Measurements from ENCODE around the gene ZSWIM5. TPM values are rescaled to one million over a fixed set of nuclear protein-coding genes. Genes with fewer than 3 reads are reported as not detected.
"Not testable (repeated sequence)": the region's sequence is repeated elsewhere in the genome, so short reads cannot be mapped to it uniquely, and the experiment has no call there.

ZSWIM5 gene
- total RNA-seq, 1 donor from 2014 or later, result 0.79 TPM

DNA sequence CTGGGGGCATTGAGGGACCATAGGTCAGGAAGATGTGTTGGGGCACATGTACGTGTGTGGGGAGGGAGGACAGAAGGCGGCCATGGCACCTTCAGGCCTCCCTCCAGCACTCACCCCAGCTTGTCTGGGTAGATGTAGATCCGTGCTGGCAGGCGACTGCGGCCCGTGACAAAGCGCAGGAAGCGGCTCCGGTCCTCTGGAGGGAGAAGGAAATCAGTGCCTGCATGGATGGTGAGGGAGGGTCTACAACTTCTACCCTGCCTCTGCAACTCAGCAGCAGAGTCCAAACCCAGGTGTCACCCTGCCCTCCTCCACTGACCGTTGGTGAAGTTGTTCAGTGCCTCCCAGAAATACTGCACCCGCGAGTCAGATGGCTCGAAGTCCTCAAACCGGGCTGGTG, 202.7 kb downstream of the ZSWIM5 start:
- H2AFZ ChIP-seq (ENCODE audit: low read depth, low read length), result no peak overlapping the region
- Mint-ChIP-seq H3K27me3 (ENCODE audit: low read depth, unreplicated experiment) (no peaks in the 10 kb centered on the region), H3K27ac (ENCODE audit: unreplicated experiment) (no peak overlapping the region), H3K9me3 (ENCODE audit: unreplicated experiment) (no peaks in the 10 kb centered on the region), H3K4me3 (ENCODE audit: unreplicated experiment) (no peak overlapping the region), H3K4me1 (ENCODE audit: low read depth, unreplicated experiment) (no peaks in the 10 kb centered on the region), H3K36me3 (ENCODE audit: low read depth, unreplicated experiment) (peaks cover 24% of the 10 kb centered on the region)
- H3K4me1 ChIP-seq (ENCODE audit: insufficient read depth, low read length), result no peaks in the 10 kb centered on the region
- FAIRE-seq (no peak), DNase-seq (ENCODE audit: low read depth) (no peak)
- H3K4me2 ChIP-seq (ENCODE audit: low read length), result no peak overlapping the region
- no peaks in the 10 kb centered on the region for H3K79me2 ChIP-seq (ENCODE audit: insufficient read depth, low read length)
- H3K9ac ChIP-seq (ENCODE audit: low read length), result no peak overlapping the region
- no peak for TF ChIP-seq EZH2 (IDR thresholded peaks at IDR 0.05; ENCODE audit: insufficient read depth, low read length)
- TF ChIP-seq, protein P1, sequence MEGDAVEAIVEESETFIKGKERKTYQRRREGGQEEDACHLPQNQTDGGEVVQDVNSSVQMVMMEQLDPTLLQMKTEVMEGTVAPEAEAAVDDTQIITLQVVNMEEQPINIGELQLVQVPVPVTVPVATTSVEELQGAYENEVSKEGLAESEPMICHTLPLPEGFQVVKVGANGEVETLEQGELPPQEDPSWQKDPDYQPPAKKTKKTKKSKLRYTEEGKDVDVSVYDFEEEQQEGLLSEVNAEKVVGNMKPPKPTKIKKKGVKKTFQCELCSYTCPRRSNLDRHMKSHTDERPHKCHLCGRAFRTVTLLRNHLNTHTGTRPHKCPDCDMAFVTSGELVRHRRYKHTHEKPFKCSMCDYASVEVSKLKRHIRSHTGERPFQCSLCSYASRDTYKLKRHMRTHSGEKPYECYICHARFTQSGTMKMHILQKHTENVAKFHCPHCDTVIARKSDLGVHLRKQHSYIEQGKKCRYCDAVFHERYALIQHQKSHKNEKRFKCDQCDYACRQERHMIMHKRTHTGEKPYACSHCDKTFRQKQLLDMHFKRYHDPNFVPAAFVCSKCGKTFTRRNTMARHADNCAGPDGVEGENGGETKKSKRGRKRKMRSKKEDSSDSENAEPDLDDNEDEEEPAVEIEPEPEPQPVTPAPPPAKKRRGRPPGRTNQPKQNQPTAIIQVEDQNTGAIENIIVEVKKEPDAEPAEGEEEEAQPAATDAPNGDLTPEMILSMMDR (IDR thresholded peaks at IDR 0.05; ENCODE audit: insufficient read depth, low read depth, low read length), result no peak
- no peak overlapping the region for H3K27ac ChIP-seq (ENCODE audit: low read depth, low read length)
- H3K36me3 ChIP-seq (ENCODE audit: insufficient read depth, low read length), result peaks cover 33% of the 10 kb centered on the region
- peaks cover 8% of the 10 kb centered on the region for H4K20me1 ChIP-seq (ENCODE audit: insufficient read depth, low read length)
- no peaks in the 10 kb centered on the region for H3K27me3 ChIP-seq (ENCODE audit: insufficient read depth, low read length)
- H3K9me3 ChIP-seq (ENCODE audit: insufficient read depth, low read depth, low read length), result no peaks in the 10 kb centered on the region
- no peak overlapping the region for H3K4me3 ChIP-seq (ENCODE audit: insufficient read depth, low read depth, low read length)

DNA sequence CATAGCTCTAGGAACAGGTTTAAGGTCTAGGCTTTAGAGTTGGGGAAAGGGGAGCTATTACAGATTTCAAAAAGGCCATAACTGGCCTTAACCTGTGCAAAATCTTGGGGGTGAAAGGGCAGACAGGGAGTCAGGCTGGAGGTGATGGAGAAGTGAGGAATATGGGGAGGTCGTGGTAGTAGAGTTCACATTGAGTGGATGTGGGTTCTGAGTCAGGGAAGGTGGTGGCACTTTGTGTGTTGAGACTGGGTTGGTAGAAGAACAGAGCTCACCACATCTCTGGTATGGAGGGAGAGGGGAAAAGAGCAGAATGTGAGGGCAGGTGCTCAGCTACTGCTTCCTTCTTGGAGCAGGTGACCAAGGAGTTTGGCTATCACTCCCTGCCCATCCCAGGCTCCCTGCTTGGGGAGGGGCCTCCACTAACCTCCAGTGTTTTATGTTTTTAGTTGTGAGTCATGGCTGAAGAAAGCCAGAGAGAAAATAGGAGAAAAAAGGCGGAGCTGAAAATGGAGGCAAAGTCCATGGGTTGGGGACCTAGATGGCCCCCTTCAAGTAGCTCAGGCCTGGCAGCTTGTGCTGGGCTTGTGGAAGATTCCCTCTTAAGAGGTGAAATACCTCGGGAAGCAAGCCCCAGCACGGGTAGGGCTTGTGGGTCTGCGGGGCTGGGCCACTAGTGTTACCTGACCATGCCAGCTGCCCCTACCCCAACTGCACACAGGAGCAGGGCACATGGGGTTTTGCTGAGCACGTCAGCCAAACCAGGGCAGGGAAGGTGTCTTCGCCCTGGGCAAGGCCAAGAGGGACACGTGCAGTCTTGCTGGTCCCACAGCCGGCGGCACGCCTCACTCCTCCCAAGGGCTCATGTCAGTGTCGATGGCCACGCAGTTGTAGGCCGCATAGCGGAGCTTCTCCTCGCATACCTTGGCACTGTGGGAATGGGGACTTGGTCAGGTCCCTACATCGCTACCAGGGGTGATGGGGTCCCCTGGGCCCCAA, 203.5 kb downstream of the ZSWIM5 start:
- no peak overlapping the region for H3K4me3 Mint-ChIP-seq (ENCODE audit: unreplicated experiment)
- H3K27ac Mint-ChIP-seq (ENCODE audit: unreplicated experiment), result no peak overlapping the region
- H3K4me1 ChIP-seq (ENCODE audit: insufficient read depth, low read length), result no peaks in the 10 kb centered on the region
- H3K4me2 ChIP-seq (ENCODE audit: low read length), result no peak overlapping the region
- peaks cover 28% of the 10 kb centered on the region for H3K36me3 ChIP-seq (ENCODE audit: insufficient read depth, low read length)
- H3K9ac ChIP-seq (ENCODE audit: low read length), result no peak overlapping the region
- no peaks in the 10 kb centered on the region for H3K4me1 Mint-ChIP-seq (ENCODE audit: low read depth, unreplicated experiment)
- FAIRE-seq (no peak), DNase-seq (ENCODE audit: low read depth) (no peak)
- H2AFZ ChIP-seq (ENCODE audit: low read depth, low read length), result no peak overlapping the region
- no peaks in the 10 kb centered on the region for H3K27me3 Mint-ChIP-seq (ENCODE audit: low read depth, unreplicated experiment)
- no peaks in the 10 kb centered on the region for H3K9me3 ChIP-seq (ENCODE audit: insufficient read depth, low read depth, low read length)
- no peak for TF ChIP-seq EZH2 (IDR thresholded peaks at IDR 0.05; ENCODE audit: insufficient read depth, low read length)
- TF ChIP-seq, protein P1 (IDR thresholded peaks at IDR 0.05; ENCODE audit: insufficient read depth, low read depth, low read length), result no peak
- H3K4me3 ChIP-seq (ENCODE audit: insufficient read depth, low read depth, low read length), result no peak overlapping the region
- no peak overlapping the region for H3K27ac ChIP-seq (ENCODE audit: low read depth, low read length)
- peaks cover 21% of the 10 kb centered on the region for H3K36me3 Mint-ChIP-seq (ENCODE audit: low read depth, unreplicated experiment)
- H3K9me3 Mint-ChIP-seq (ENCODE audit: unreplicated experiment), result no peaks in the 10 kb centered on the region
- peaks cover under 1% of the 10 kb centered on the region for H4K20me1 ChIP-seq (ENCODE audit: insufficient read depth, low read length)
- no peaks in the 10 kb centered on the region for H3K27me3 ChIP-seq (ENCODE audit: insufficient read depth, low read length)
- H3K79me2 ChIP-seq (ENCODE audit: insufficient read depth, low read length), result no peaks in the 10 kb centered on the region

DNA sequence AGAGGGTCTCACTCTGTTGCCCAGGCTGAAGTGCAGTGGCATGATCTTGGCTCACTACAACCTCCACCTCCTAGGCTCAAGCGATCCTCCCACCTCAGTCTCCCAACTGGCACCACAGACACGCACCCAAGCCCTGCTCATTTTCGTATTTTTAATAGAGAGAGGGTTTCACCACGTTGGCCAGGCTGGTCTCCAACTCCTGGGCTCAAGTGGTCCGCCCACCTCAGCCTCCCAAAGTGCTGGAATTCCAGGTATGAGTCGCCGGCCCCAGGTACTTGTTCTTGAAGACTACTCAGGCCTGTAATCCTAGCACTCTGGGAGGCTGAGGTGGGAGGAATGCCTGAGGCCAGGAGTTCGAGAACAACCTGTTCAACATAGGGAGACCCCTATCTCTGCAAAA, 204.8 kb downstream of the ZSWIM5 start:
- H3K9ac ChIP-seq (ENCODE audit: low read length); H2AFZ ChIP-seq (ENCODE audit: low read depth, low read length); H3K4me1 Mint-ChIP-seq (ENCODE audit: low read depth, unreplicated experiment); H3K4me3 ChIP-seq (ENCODE audit: insufficient read depth, low read depth, low read length); H3K27me3 ChIP-seq (ENCODE audit: insufficient read depth, low read length); H3K4me1 ChIP-seq (ENCODE audit: insufficient read depth, low read length); H3K9me3 Mint-ChIP-seq (ENCODE audit: unreplicated experiment); H4K20me1 ChIP-seq (ENCODE audit: insufficient read depth, low read length); H3K4me2 ChIP-seq (ENCODE audit: low read length); H3K27ac ChIP-seq (ENCODE audit: low read depth, low read length); FAIRE-seq; DNase-seq (ENCODE audit: low read depth); H3K9me3 ChIP-seq (ENCODE audit: insufficient read depth, low read depth, low read length); H3K27me3 Mint-ChIP-seq (ENCODE audit: low read depth, unreplicated experiment); H3K4me3 Mint-ChIP-seq (ENCODE audit: unreplicated experiment); H3K79me2 ChIP-seq (ENCODE audit: insufficient read depth, low read length); H3K27ac Mint-ChIP-seq (ENCODE audit: unreplicated experiment): not testable (repeated sequence)
- H3K36me3 Mint-ChIP-seq (ENCODE audit: low read depth, unreplicated experiment), result peaks cover 19% of the 10 kb centered on the region
- peaks cover 18% of the 10 kb centered on the region for H3K36me3 ChIP-seq (ENCODE audit: insufficient read depth, low read length)

All from astrocyte (in vitro differentiated cells and primary cell).